K562 treated with DMSO at 1 percent for 48 hours (cell line): ENCODE data around the gene FAM193B. TPM values are rescaled to one million over a fixed set of nuclear protein-coding genes. Genes with fewer than 3 reads are reported as not detected.

Experiments used
- total RNA-seq: library from RNA; unstranded; fragments of 300-600 nt; gene quantifications from 2 replicates; pipeline ENCODE4 v1.2.3, GENCODE V29; 2022; ENCODE audit warnings: low replicate concordance; ENCODE audit errors: extremely low read depth

FAM193B gene
- total RNA-seq = not detected in 2 replicates

DNA sequence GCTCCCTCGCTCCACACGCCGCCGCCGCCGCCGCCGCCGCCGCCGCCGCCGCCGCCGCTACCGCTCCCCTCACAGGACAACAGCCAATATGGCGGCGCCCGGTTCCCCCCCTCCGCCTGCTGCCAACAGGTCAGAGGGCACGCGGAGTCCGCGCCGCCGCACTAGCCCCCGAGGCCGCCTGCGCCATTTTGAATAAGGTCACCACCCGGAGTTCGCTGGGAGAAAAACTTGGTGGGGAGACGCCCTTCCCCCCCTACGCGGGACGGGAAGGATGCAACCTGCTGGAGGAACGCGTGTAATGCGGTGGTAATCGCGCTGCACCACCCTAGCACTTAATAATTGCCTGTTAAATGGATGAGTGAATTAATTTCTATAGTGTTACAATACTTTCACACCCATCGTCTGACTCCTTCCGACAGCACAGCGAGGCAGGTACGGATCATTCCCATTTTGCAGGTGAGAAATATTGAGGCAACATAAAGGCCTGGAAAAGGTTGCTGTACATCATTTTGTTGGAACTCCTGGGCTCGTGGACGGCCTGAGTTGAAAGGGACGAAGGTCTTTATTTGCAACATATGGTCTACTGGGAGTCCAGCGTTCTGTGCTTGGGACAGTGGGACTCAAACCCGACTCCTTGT lies at the start of gene FAM193B:
Gene FAM193B (minus strand): TSS at position 90 of the 638 bp plus-strand sequence. CDS start 105 bp downstream, outside the sequence.

DNA sequence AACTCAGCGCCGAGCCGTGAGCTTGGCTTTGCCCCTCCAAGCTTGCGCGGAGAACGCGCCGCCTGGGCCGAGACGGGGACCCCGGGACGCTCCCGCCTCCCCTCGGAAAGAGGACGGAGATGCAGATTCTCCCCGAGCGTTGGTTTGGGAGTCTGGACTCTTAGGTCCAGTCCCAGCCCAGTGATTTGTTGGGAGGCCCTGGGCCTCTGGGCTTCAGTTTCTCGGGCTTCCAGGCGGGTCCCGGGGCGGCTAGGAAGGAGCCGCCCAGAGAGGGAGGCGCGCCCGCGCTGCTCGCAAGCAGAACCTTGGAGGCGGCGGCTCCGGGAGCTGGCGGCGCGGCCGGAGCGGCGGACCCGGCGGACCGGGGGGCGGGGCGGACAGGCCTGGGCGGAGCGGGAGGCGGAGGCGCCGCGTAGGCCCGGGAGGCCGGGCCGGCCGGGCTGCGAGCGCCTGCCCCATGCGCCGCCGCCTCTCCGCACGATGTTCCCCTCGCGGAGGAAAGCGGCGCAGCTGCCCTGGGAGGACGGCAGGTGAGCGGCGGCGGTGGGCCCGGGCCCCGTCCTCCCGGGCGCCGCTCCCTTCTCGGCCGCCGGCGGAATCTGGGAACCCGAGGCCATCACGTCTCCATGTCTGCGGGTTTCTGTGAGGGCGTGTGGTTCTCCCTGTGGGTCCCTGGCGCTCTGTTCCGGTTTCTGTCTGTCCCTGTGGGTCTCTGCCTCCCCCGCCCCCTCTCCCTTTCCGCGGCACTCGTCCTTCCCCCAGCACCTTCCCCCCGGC lies 45.6 kb upstream of the FAM193B start, which contains the start of gene B4GALT7:
Gene B4GALT7 (plus strand): TSS at position 402 of the 777 bp plus-strand sequence. CDS start 79 bp downstream, at position 481.

DNA sequence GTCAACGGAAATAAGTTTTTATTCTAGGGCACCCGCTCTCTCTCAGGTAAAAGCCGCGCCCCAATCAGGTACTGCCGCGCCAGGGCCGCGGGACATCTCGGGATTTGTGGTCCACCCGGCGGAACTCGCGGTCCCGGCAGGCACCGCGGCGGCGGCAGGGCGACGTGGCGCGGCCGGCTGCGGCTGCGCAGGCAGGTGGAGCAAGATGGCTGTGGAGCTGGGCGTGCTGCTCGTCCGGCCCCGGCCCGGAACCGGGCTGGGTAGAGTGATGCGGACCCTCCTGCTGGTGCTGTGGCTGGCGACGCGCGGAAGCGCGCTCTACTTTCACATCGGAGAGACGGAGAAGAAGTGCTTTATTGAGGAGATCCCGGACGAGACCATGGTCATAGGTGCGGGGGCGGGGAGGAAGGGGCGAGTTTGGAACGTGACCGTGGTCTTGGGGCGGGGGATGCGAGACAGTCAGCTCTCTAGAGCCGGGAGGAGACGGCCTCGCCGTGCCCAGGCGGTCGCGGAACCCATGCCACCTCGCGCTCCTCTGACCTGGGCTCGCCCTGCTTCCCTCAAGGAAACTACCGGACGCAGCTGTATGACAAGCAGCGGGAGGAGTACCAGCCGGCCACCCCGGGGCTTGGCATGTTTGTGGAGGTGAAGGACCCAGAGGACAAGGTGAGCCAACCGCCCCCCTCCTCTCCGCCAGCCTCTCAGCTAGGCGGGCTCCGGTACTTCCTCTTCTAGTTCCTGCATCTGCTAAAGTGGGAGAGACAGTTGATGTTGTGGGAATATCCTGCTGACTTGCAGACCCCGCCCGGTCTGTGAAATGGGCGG lies 37.9 kb upstream of the FAM193B start, which contains the start of gene TMED9:
Gene TMED9 (plus strand): TSS at position 194 of the 825 bp plus-strand sequence. CDS start 12 bp downstream, at position 206.

DNA sequence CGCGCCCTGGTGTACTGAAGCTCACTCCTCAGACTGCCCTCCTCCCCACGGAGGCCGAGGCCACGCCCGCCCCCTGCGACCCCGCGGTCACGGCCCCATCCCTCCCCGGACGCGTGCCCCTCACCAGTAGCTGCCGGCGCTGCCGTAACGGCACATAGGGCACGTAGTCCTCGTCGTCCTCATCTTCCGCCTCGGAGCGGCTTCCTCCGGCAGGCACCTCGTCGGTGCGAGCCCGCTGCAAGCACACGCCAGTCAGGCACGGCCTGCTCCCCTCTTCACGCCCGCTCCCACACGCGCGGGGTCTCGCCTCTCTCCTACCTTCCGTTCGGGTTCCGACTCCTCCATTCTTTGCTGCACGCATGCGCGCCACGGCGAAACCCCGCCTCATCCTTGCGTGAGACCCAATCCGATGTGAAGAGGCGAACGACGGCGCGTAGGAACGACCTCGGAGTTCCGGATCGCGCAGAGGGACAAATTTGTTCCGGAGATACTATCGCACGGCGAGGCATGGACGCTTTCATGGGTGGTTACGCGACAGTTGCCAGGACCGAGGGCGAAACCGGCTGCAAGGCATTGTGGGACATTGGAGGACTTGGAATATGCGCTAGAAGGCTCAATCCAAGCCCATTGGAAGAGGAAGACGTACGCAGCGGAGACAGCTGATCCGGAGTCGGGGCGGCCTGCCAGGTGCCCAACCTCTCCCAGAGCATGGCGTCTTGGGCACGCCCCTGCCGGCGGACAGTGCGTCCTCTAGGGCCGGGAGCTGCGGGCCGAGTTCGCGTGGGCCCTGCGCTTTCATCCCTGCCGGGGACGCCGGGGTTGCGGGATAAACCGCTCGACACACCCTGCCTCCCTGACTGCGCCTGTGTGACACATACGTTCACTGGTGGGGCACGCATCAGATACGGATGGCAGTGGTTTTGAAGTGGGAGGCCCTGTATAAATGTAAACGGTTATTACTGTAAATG lies 37.5 kb downstream of the FAM193B start, which contains the start of gene DDX41:
Gene DDX41 (minus strand): TSS at position 361 of the 968 bp plus-strand sequence. CDS start 16 bp downstream, at position 345.

DNA sequence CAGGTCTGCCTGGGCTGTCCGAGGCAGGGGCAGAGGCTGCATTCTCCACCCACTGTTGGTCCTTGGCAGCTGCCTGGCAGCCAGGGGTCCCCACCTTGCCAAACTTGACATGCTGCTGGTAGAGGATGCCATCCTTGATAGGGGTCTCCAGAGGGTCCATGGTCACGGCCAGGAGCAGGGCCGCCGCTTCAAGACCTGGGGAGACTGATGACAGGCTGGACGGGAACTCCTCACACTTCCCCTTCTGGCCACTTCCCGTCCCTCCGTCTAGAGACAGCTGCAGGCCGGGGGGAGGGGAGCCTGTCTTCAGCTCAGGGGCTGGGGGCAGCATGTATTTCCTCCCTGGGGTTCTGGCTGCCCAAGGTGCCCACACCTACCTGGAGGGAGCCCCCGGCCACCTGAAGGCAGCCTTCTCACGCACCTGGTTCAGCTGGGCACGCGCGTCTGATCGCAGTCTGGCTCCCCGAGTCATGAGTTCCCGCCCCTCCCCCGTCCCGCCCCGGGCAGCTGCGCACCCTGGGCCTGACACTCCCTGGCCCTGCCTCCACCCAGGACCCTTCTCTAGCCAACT lies 44.9 kb downstream of the FAM193B start, which contains the start of gene DOK3:
Gene DOK3 (minus strand): TSS at position 446 of the 571 bp plus-strand sequence. CDS start 286 bp downstream, at position 160.

DNA sequence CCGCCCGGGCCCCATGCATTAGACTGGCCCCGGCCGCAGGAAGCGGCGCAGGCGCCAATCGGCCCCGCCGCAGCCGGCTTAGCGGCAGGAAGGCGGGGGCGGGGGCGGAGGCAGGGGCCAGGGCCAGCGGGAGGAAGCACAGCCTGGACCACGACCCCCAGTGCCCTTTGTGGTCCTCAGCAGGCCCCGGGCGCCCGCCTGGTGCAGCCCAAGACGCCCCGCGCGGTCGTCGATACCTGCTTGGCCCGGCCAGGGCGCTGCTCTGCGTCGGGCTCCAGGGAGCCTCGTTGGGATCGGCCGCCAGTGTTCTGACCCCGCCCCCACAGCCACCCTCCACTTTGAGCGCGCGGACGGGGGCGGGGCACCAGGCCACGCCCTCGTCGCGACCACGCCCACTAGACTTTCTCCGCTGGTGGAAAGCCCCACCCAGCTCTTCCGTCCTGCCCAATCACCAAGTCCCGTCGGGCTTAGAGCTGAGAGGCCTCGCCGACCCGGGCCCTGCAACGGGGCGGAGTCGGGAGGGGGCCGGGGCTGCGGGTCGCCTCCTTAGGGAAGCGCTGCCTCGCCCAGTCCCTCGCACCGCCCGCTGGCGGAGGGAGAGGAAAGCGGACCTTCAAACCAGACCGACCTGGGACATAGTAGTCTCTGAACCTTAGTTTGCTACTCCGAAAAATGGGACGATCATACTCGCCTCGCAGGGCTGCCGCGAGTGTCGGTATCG lies 56.9 kb downstream of the FAM193B start, which contains the start of gene PDLIM7:
Gene PDLIM7 (minus strand): TSS at position 313 of the 721 bp plus-strand sequence. CDS start 1,092 bp downstream, outside the sequence.

DNA sequence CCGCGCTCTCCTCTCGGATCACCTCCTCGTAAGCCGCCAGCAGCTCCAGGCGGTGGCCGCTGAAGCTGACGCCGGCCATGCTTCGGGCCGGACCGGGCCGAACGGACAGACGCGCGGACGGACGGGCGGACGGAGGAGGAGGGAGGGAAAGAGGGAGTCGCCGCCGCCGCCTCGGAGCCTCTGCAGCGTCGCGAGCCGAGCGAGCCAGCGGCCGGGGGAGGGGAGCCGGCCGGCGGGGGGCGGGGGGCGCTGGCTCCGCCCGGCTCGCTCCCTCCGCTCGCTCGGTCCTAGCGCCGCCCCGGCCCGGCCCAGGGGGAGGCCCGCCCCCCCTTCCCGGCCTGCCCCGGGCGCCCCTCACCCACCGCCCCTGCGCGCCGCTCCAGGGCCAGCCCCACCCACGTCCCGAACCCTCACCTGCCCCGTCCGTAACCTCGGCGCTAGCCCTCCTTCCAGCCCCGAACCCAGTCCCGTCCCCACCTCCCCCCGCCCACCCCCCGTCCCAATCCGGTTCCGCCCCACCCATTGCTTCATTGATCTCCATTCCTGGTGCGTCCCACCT lies 80.8 kb downstream of the FAM193B start, which contains the start of gene DBN1:
Gene DBN1 (minus strand): TSS at position 192 of the 559 bp plus-strand sequence. CDS start 113 bp downstream, at position 79.

Other genes with a start within 250 kb of the FAM193B start
- gene MXD3, start 242.7 kb downstream of the FAM193B start, total RNA-seq = not detected in 2 replicates
- 1,046 TPM in 1 of 2 replicates, not detected in the other for gene LMAN2, start 202.9 kb downstream of the FAM193B start, total RNA-seq
- gene RGS14, start 196.6 kb downstream of the FAM193B start, total RNA-seq = not detected in 2 replicates
- gene SLC34A1, start 170.1 kb downstream of the FAM193B start, total RNA-seq = not detected in 2 replicates
- not detected in 2 replicates for gene PFN3, start 153.9 kb downstream of the FAM193B start, total RNA-seq
- gene F12, start 145.0 kb downstream of the FAM193B start, total RNA-seq = not detected in 2 replicates
- gene GRK6, start 127.9 kb downstream of the FAM193B start, total RNA-seq = not detected in 2 replicates
- not detected in 2 replicates for gene PRR7, start 107.7 kb downstream of the FAM193B start, total RNA-seq
- not detected in 2 replicates for gene DBN1, start 80.9 kb downstream of the FAM193B start, total RNA-seq
- gene PDLIM7, start 57.0 kb downstream of the FAM193B start, total RNA-seq = not detected in 2 replicates
- gene DOK3, start 44.7 kb downstream of the FAM193B start, total RNA-seq = not detected in 2 replicates
- not detected in 2 replicates for gene DDX41, start 37.6 kb downstream of the FAM193B start, total RNA-seq
- 295 TPM in 1 of 2 replicates, not detected in the other for gene TMED9, start 37.6 kb upstream of the FAM193B start, total RNA-seq
- gene B4GALT7, start 45.6 kb upstream of the FAM193B start, total RNA-seq = not detected in 2 replicates
- not detected in 2 replicates for gene FAM153A, start 228.3 kb upstream of the FAM193B start, total RNA-seq